Mesenchymal stem cell (in vitro differentiated cells and primary cell): ENCODE data around the gene LPO.

Source experiments
- DNase-seq: peaks from one replicate; pipeline ENCODE4 v3.0.0-alpha.2; 2013
- H2AFZ ChIP-seq: one replicate; pipeline ENCODE4 v1.6.1; 2013; ENCODE audit warnings: low read depth, mild to moderate bottlenecking, control low read depth, inconsistent platforms, low read length, moderate library complexity
- H2AK5ac ChIP-seq: 2 replicates; pipeline ENCODE4 v1.6.1; 2013; ENCODE audit warnings: low read length, moderate library complexity, mild to moderate bottlenecking, inconsistent platforms; ENCODE audit not compliant: severe bottlenecking
- H2BK120ac ChIP-seq: one replicate; pipeline ENCODE4 v1.6.1; 2013; ENCODE audit warnings: low read depth, mild to moderate bottlenecking, inconsistent platforms, low read length, moderate library complexity
- H2BK12ac ChIP-seq, 2 experiments: one replicate each; pipeline ENCODE4 v1.6.1; 2013; ENCODE audit warnings: inconsistent platforms in 2 of 2, low read length in 2 of 2, mild to moderate bottlenecking in 2 of 2, moderate library complexity in 2 of 2, control low read depth in 1 of 2
- H2BK15ac ChIP-seq: one replicate; pipeline ENCODE4 v1.6.1; 2013; ENCODE audit warnings: mild to moderate bottlenecking, low read depth, inconsistent platforms; ENCODE audit not compliant: poor library complexity, severe bottlenecking
- H2BK5ac ChIP-seq: 2 replicates; pipeline ENCODE4 v1.6.1; 2013; ENCODE audit warnings: low read depth, mild to moderate bottlenecking, low read length, control low read depth, inconsistent platforms; ENCODE audit not compliant: poor library complexity, severe bottlenecking
- H3K14ac ChIP-seq, 2 experiments: one replicate each; pipeline ENCODE4 v1.6.1; 2013; ENCODE audit warnings: inconsistent platforms in 2 of 2, low read length in 2 of 2, control low read depth in 1 of 2, mild to moderate bottlenecking in 1 of 2, moderate library complexity in 1 of 2
- H3K18ac ChIP-seq, 2 experiments: one replicate each; pipeline ENCODE4 v1.6.1; 2013; ENCODE audit warnings: inconsistent platforms in 2 of 2, low read length in 2 of 2, control low read depth in 1 of 2, low read depth in 1 of 2, mild to moderate bottlenecking in 1 of 2
- H3K23ac ChIP-seq, 2 experiments: one replicate each; pipeline ENCODE4 v1.6.1; 2013; ENCODE audit warnings: inconsistent platforms in 2 of 2, low read length in 2 of 2, mild to moderate bottlenecking in 2 of 2, moderate library complexity in 2 of 2, control low read depth in 1 of 2
- H3K27ac ChIP-seq: 2 replicates; pipeline ENCODE4 v1.5.1; 2013; ENCODE audit warnings: mild to moderate bottlenecking, moderate library complexity, low read length, control low read depth, inconsistent platforms; ENCODE audit not compliant: poor library complexity, severe bottlenecking
- H3K27me3 ChIP-seq, 2 experiments: 2 replicates each; pipeline versions ENCODE4 v1.6.1 to v1.7.0; 2013; ENCODE audit warnings: low read length in 2 of 2, mild to moderate bottlenecking in 2 of 2, moderate library complexity in 2 of 2, control low read depth in 1 of 2, inconsistent platforms in 1 of 2; ENCODE audit not compliant: control insufficient read depth in 1 of 2, insufficient read depth in 1 of 2
- H3K36me3 ChIP-seq, 2 experiments: 2 replicates each; pipeline versions ENCODE4 v1.6.1 to v1.7.0; 2013; ENCODE audit warnings: low read length in 2 of 2, control low read depth in 1 of 2, inconsistent platforms in 1 of 2, low read depth in 1 of 2, mild to moderate bottlenecking in 1 of 2; ENCODE audit not compliant: insufficient read depth in 2 of 2, control insufficient read depth in 1 of 2
- H3K4ac ChIP-seq, 2 experiments: one replicate each; pipeline ENCODE4 v1.6.1; 2013; ENCODE audit warnings: inconsistent platforms in 2 of 2, low read length in 2 of 2, mild to moderate bottlenecking in 2 of 2, moderate library complexity in 2 of 2, control low read depth in 1 of 2, low read depth in 1 of 2
- H3K4me1 ChIP-seq: 2 replicates; pipeline ENCODE4 v1.6.1; 2013; ENCODE audit warnings: low read depth, low read length, control low read depth; ENCODE audit not compliant: control insufficient read depth, insufficient read depth
- H3K4me2 ChIP-seq: 2 replicates; pipeline ENCODE4 v1.6.1; 2013; ENCODE audit warnings: low read length, mild to moderate bottlenecking, inconsistent platforms; ENCODE audit not compliant: poor library complexity, severe bottlenecking
- H3K4me3 ChIP-seq, 2 experiments: 2 replicates each; pipeline versions ENCODE4 v1.5.1 to v1.7.0; 2013; ENCODE audit warnings: low read length in 2 of 2, mild to moderate bottlenecking in 2 of 2, control low read depth in 1 of 2, low read depth in 1 of 2; ENCODE audit not compliant: insufficient read depth in 1 of 2
- H3K79me1 ChIP-seq: replicated peaks from 2 replicates; pipeline ENCODE4 v1.6.1; 2013; ENCODE audit warnings: mild to moderate bottlenecking, control low read depth, low read length, inconsistent platforms; ENCODE audit not compliant: poor library complexity, severe bottlenecking
- H3K9ac ChIP-seq: 2 replicates; pipeline ENCODE4 v1.7.0; 2013; ENCODE audit warnings: mild to moderate bottlenecking, low read length, moderate library complexity
- H3K9me3 ChIP-seq: 2 replicates; pipeline ENCODE4 v1.7.0; 2013; ENCODE audit warnings: mild to moderate bottlenecking, low read length; ENCODE audit not compliant: control insufficient read depth
- H4K8ac ChIP-seq: one replicate; pipeline ENCODE4 v1.6.1; 2013; ENCODE audit warnings: inconsistent platforms, mild to moderate bottlenecking, low read length, moderate library complexity
- H4K91ac ChIP-seq: one replicate; pipeline ENCODE4 v1.6.1; 2013; ENCODE audit warnings: mild to moderate bottlenecking, low read length, inconsistent platforms
- WGBS: methylation state at CpG from one replicate; pipeline ENCODE4 v1.1.7; 2013; ENCODE audit warnings: mixed read lengths; 5-methylcytosine and 5-hydroxymethylcytosine counted together

Gene LPO

DNA sequence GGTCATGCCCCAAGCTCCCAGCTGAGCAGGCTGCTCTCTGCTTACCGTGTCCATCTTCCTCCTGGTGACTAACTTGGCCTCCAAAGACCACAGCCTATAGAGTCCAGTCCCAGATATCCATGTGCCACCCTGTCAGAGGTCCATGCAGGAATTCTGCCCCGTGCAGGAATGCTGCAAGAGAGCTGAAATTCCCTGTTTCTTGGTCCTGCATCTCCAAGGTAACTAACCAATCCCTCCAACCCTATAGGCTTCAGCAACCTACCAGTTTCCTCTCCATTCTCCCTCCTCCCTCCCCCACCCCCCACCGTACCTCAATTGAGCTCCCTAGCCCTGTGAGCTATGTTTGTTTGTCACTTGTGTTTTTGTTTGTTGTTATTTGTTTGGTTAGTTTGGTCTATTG lies 9.7 kb upstream of the LPO start:
- H4K91ac ChIP-seq: no peak overlapping the region
- H2BK120ac ChIP-seq: no peak overlapping the region
- H3K9me3 ChIP-seq: no peaks in the 10 kb centered on the region
- no peak overlapping the region for H2BK12ac ChIP-seq
- 61% methylated on average over 2 of the region's 3 CpGs for WGBS
- H3K9ac ChIP-seq: no peak overlapping the region
- H3K27ac ChIP-seq: no peak overlapping the region
- H2BK15ac ChIP-seq: no peak overlapping the region
- no peak overlapping the region for H3K4me2 ChIP-seq
- H2AFZ ChIP-seq: no peak overlapping the region
- no peak overlapping the region for H2BK5ac ChIP-seq
- H3K4me3 ChIP-seq: no peak overlapping the region
- H3K27me3 ChIP-seq: peaks cover 0 to 13% of the 10 kb centered on the region in 2 experiments
- H3K79me1 ChIP-seq: no peaks in the 10 kb centered on the region
- DNase-seq: no peak
- H3K23ac ChIP-seq: no peak overlapping the region
- peaks cover 4% of the 10 kb centered on the region for H3K4me1 ChIP-seq
- H3K18ac ChIP-seq: no peak overlapping the region
- H4K8ac ChIP-seq: no peak overlapping the region
- no peaks in the 10 kb centered on the region for H3K36me3 ChIP-seq
- H2AK5ac ChIP-seq: no peak overlapping the region
- H3K4ac ChIP-seq: no peak overlapping the region
- no peak overlapping the region for H3K14ac ChIP-seq

DNA sequence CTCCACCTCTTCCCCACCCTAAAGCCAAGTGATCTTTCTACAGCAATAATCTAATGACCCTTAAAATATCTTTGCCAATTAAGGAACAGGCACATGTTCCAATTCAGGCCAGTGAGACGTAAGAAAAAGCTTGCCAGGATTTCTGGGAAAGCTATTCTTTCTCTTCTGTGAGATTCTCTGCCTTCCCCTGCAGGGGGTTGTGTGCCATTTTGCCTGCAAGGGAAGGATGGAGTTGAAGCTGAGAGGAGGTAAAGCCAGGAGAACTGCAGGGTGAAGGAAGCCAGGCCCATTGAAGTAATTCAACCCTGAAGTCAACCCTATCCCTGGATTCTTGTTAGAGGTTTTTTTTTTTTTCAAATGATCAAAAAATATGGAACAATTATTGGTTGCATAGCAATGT lies 9.0 kb upstream of the LPO start:
- H3K4ac ChIP-seq: no peak overlapping the region
- no peak overlapping the region for H4K8ac ChIP-seq
- no peak overlapping the region for H2AFZ ChIP-seq
- H3K9ac ChIP-seq: no peak overlapping the region
- H3K27me3 ChIP-seq: peaks cover 1 to 16% of the 10 kb centered on the region in 2 experiments
- H2BK120ac ChIP-seq: no peak overlapping the region
- H3K9me3 ChIP-seq: no peaks in the 10 kb centered on the region
- no peak overlapping the region for H2BK5ac ChIP-seq
- H3K18ac ChIP-seq: no peak overlapping the region
- H3K4me3 ChIP-seq: no peak overlapping the region
- H2AK5ac ChIP-seq: no peak overlapping the region
- peaks cover 4% of the 10 kb centered on the region for H3K4me1 ChIP-seq
- no peak overlapping the region for H3K27ac ChIP-seq
- no peak for DNase-seq
- no peak overlapping the region for H2BK12ac ChIP-seq
- H3K79me1 ChIP-seq: no peaks in the 10 kb centered on the region
- H4K91ac ChIP-seq: no peak overlapping the region
- no peak overlapping the region for H2BK15ac ChIP-seq
- no peak overlapping the region for H3K23ac ChIP-seq
- no peak overlapping the region for H3K4me2 ChIP-seq
- H3K36me3 ChIP-seq: no peaks in the 10 kb centered on the region
- WGBS: 67% methylated on average over 1 of the region's 1 CpG
- H3K14ac ChIP-seq: no peak overlapping the region

GRCh38 chr17:58229881-58230280 lies 8.5 kb upstream of the LPO start:
- no peak for DNase-seq
- H2BK120ac ChIP-seq: no peak overlapping the region
- H3K79me1 ChIP-seq: no peaks in the 10 kb centered on the region
- H2BK12ac ChIP-seq: no peak overlapping the region
- H2BK5ac ChIP-seq: no peak overlapping the region
- H3K27me3 ChIP-seq: peaks cover 6 to 21% of the 10 kb centered on the region in 2 experiments
- H3K9me3 ChIP-seq: no peaks in the 10 kb centered on the region
- H3K4ac ChIP-seq: no peak overlapping the region
- H2BK15ac ChIP-seq: no peak overlapping the region
- 93% methylated on average over 4 of the region's 4 CpGs for whole genome bisulfite sequencing
- H2AK5ac ChIP-seq: no peak overlapping the region
- no peaks in the 10 kb centered on the region for H3K36me3 ChIP-seq
- H4K91ac ChIP-seq: no peak overlapping the region
- no peak overlapping the region for H3K27ac ChIP-seq
- no peak overlapping the region for H3K23ac ChIP-seq
- no peak overlapping the region for H3K4me2 ChIP-seq
- H2AFZ ChIP-seq: no peak overlapping the region
- H4K8ac ChIP-seq: no peak overlapping the region
- H3K9ac ChIP-seq: no peak overlapping the region
- H3K4me1 ChIP-seq: peaks cover 4% of the 10 kb centered on the region
- H3K18ac ChIP-seq: no peak overlapping the region
- H3K14ac ChIP-seq: no peak overlapping the region
- H3K4me3 ChIP-seq: no peak overlapping the region

GRCh38 chr17:58231641-58232040 lies 6.7 kb upstream of the LPO start:
- Histone ChIP-seq H2BK15ac (no peak overlapping the region), H2BK5ac (no peak overlapping the region), H4K8ac (no peak overlapping the region), H2BK12ac (no peak overlapping the region), H3K23ac (no peak overlapping the region), H3K27ac (no peak overlapping the region), H2BK120ac (no peak overlapping the region), H2AK5ac (no peak overlapping the region), H3K27me3 (peaks cover 18 to 38% of the 10 kb centered on the region in 2 experiments), H3K18ac (no peak overlapping the region), H4K91ac (no peak overlapping the region), H3K4me3 (peak overlapping the region in 1 of 2 experiments; percentile 25), H3K4me2 (no peak overlapping the region), H3K4ac (no peak overlapping the region), H3K14ac (no peak overlapping the region), H3K9me3 (no peaks in the 10 kb centered on the region), H3K9ac (peak overlapping the region; percentile 57), H3K4me1 (peaks cover 4% of the 10 kb centered on the region), H3K36me3 (no peaks in the 10 kb centered on the region), H3K79me1 (no peaks in the 10 kb centered on the region), H2AFZ (no peak overlapping the region)
- no peak for DNase-seq
- 38% methylated on average over 2 of the region's 2 CpGs for WGBS
